Fibroblast of skin of left quadriceps (primary cell): ENCODE measurements around the gene MAD1L1.
"Not testable (repeated sequence)": the region's sequence is repeated elsewhere in the genome, so short reads cannot be mapped to it uniquely, and the experiment has no call there.

Source experiments
- DNase-seq, 2 experiments: peaks; one replicate each; pipeline ENCODE4 v3.0.0-alpha.2; 2013; ENCODE audit warnings: low read depth in 2 of 2

The MAD1L1 gene

DNA sequence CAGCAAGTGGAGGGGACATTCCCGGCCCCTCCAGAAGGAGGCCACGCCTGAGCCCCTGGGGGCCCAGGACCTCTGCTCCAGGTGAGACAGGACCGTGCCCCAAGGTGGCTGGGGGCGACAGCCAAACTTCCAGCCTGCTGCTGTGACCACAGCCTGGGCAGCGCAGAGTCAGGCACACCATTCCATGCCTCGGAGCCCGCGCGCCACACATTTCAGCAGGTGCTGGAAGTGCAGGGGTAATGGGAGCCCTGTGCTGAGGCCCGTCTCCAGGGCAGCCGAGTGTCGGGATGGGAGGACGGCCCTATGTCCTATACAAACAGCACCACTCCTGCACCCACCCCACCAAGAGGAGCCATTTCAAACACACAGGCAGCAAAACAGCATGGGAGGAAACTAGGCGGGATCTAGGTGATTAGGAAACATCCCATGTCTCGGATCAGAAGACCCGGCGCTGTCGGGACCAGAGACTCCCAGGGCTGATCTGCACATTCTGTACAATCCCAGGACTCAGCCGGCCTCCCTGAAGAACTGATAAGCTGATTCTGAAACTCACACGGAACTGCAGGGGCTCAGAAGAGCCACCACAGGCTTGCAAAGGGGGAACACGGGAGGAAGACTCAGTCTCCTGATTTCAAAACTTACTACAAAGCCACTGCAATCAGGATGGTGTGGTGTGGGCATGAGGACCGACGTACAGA, 290.4 kb downstream of the MAD1L1 start:
- DNase-seq, result no peak

DNA sequence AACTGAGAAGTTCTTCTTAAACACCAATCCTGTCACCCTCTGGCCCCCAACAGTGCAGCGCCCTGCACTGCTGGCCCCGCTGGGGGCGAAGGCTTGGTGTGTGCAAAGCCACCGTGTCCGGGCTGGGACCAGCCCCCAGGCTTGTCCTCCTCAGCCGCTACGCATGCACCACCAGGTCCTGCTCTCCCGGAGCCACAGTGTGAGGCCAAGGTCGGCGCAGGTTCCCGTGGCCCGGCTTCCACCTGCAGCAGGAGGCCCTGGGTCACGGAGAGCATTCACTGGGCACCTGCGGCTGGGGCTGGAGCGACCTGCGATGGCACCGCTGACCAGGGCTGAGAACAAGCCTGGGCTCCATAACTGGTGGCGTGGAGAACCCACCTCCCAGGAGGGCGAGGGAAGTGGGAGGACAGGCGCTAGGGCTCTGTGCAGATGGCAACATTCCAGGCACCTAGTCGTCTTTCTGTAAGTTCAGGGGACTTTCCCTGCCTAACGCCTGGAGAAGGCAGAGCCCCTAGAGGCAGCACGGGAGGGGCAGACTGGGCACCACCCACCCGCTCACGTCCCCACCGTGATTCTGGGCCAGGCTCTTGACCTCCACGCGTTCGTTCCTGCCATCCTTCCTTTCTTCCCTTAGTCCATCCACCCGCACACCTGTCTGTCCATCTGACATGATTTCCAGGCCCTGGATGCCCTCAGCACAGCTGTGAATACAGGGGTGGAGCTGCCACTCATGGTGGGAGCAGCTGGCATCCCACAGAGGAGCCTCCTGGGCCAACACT, 291.1 kb downstream of the MAD1L1 start:
- DNase-seq, result no peak

DNA sequence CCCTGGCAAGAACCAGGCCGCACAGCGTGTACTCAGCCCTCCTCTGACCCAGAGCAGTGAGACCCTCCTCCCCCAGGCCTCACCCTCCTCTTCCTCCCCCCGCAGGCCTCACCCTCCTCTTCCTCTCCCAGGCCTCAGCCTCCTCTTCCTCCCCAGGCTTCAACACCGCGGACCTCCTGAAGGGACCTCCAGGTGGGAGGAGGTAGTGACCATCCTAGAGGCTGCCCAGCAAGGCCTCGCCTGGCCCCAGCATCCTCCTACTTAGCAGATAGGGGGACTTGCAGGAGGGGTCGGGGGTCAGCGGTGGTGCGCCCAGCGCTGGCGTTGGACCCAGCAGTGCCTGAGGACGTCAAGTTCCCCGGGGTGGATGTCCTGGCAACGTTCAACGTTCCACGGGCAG, 291.9 kb downstream of the MAD1L1 start:
- DNase-seq, result no peak

DNA sequence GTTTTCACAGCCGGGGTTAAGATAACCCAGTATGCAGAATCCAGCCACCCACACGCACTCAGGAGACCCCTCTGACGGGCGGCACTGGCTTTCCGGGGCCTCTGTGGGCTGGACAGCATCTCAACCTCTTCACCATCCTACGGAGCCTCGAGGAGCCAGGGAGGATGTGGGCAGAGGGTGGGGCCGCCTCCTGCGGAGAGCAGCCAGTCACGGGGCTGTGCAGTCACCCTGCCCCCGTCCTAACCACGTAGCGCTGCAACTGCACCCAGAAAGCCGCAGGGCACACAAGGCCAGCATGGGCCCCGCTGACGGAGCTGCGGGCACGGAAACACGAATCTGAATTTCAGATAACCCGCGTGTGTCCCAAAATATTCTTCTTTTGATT, 292.4 kb downstream of the MAD1L1 start:
- DNase-seq, result no peak

DNA sequence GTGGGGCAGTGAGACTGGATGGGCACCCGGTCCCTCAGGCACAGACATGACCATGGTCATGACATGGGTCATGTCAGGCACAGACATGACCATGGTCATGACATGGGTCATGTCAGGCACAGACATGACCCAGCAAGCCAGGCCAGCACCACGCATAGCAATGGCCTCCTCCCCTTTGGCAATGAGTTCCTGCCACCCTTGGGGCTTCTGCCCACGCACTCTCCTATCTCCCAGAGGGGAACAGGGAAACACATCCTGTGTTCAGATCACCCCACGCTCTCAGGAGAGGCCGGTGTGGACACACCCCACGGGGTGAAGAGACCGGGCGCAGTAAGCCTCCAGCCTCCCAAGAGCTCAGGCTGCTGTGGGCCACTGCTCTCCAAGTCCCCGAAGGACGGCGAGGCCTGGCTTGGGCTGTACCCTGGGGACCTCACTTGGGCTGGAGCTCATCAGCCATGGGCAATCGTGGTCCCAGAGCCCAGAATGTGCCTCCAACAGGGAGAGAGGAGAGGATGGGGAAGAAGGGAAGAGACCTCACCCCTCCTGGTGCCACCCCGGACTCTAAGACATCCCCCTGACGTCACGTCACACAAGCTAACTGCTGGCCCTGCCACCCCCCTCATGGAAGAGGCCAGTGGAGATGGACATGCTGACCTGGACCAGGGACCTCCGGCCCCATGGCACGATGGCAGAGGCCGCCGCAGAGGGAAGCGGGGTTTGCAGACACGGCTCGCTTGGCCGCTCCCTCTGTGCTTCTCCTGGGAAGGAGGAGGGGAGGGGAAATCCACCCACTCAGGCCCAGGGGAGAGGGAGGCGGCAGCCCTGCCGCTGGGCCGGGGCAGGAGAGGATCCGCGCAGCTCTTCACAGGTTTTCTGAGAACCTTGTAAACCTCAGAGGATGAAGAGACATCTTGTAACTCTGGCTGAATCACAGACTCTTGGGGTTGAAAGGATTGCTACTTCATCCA, 293.0 kb downstream of the MAD1L1 start:
- no peak for DNase-seq

DNA sequence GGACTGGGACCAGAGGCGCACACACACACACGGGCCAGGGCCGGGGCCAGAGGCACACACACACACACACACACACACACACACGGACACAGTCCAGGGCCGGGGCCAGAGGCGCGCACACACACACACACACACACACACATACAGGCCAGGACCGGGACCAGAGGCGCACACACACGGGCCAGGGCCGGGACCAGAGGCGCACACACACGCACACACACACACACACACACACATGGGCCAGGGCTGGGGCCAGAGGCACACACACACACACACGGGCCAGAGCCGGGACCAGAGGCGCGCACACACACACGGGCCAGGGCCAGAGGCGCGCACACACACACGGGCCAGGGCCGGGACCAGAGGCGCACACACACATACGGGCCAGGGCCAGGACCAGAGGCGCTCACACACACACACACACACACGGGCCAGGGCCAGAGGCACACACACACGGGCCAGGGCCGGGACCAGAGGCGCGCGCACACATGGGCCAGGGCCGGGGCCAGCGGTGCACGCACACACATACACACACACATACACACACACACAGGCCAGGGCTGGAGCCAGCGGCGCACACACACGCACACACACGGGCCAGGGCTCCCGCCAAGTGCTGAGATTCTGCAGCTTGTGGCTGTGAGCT, 293.8 kb downstream of the MAD1L1 start:
- no peak for DNase-seq

DNA sequence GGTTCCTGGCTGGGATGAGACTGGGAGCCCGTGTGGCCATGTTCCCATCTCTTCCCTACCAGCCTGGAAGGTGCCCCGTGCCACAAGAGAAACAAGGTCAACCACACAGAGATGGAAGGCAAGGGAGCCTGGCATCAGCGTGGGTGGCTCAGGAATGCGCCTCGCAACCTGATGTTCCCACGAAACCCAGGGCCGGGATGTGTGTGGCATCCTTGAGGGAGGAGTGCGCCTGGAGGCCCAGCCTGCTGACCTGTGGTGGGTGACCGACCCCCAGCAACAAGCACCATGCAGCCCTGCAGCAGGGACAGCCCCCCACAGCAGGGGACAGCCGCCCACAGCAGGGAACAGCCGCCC, 295.5 kb downstream of the MAD1L1 start:
- DNase-seq, result no peak

DNA sequence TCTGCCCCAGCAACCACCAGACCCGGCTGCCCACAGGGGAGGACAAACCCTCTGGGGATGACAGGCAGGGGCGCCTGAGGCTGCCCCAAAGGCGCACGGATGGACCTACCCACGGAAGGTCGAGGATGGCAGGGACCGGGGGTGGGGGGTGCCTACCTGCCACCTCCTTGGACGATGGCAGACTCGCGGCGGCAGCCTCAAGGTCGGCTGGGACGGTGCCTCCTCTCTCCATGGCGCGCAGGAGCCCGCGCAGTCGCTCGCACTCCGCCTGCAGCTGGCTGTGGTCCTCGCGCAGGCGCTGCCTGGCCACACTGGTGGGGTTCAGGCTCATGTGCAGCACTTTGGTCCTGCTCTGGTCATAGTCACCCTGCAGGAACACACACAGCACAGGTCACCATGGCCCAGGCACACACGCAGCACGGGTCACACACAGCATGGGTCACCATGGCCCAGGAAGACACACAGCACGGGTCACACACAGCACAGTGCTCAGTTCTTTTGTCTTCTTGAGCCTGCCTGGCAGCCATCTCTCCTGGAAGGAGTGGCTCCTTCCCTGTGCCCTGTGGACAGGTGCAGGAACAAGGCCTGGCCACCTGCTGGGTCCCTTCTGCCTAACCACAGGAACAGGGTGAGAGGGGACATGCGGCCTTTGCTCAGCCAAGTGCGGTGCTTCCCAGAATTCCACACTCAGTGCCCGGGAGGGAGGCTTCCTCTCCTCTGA, 296.1 kb downstream of the MAD1L1 start:
- no peak for DNase-seq

DNA sequence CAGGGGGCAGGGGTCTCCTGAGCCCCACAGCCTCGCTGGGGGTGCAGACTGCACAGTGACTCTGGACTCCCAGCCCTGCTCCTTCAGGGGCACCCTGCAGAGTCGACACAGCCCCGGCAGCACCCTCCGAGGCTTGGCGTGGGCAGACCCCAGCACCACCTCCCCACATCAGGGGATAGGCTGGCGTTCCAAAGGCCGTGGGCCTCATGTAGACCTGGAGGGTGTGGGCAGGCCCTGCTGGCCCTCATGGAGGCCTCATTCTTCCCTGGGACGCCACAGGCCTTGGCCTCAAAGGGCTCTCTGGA, 296.8 kb downstream of the MAD1L1 start:
- DNase-seq, result no peak

DNA sequence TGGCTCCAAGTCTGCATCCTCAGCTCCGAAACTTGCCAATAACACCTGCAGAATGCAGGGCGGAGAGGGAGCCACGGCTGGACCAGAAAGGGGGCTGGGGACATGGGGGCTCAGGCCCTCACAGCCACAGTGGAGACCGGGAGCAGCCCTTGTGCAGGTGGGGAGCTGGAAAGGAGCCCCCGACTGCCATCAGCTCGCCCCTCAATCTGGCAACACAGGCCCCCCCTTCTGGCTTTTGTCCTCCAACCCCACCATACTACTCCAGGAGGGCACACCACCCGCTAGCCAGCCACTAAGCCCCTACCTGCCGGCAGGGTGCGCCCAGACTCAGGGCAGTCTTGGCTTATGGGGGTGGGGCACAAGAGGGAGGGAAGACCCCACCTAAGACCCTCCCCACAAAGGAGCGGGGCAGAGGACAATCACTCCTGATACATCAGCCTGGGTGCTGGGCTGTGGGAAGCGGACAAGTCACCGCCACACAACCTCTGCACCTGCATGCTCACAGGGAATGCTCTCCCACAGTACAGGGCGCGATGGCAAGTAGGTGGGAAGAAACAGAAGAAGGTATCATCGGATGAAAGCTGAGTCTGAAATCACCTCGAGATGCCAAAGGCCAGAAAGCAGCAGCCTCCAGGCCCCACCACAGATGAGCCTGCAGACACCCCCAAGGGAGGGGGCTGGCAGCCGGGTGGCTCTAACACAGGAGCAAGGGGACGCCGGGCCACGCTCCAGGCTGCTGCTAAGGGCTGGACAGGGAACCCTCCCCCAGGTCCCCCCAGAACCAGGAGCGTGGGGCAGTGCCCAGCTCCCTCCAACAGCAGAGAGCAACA, 297.4 kb downstream of the MAD1L1 start:
- DNase-seq, result no peak

DNA sequence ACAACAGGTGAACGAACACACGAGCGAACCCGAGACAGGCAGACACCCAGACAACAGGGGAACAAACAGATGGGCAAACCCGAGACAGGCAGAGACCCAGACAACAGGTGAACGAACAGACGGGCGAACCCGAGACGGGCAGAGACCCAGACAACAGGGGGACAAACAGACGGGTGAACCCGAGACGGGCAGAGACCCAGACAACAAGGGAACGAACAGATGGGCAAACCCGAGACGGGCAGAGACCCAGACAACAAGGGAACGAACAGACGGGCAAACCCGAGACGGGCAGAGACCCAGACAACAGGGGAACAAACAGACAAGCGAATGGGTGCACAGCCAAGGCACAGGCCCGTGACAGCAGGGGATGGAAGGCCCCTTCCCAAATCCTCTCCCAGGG, 298.0 kb downstream of the MAD1L1 start:
- DNase-seq, result no peak

DNA sequence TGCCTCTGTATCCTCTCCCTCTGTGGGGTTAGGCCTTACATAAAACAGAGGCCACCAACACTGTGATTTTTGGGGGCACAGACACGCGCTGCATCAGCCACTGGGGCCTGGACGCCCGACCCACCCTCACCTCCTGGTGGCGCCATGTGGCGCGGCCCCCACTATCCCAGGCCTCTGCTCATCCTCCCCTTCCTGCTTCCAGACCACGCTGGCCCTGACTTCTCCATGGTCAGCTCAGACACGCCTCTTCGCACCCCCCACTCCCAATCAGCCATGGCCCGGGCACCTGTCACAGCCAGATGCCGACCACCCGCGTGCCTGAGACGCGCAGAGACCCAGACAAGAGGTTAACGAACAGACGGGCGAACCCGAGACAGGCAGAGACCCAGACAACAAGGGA, 298.7 kb downstream of the MAD1L1 start:
- DNase-seq, result no peak

DNA sequence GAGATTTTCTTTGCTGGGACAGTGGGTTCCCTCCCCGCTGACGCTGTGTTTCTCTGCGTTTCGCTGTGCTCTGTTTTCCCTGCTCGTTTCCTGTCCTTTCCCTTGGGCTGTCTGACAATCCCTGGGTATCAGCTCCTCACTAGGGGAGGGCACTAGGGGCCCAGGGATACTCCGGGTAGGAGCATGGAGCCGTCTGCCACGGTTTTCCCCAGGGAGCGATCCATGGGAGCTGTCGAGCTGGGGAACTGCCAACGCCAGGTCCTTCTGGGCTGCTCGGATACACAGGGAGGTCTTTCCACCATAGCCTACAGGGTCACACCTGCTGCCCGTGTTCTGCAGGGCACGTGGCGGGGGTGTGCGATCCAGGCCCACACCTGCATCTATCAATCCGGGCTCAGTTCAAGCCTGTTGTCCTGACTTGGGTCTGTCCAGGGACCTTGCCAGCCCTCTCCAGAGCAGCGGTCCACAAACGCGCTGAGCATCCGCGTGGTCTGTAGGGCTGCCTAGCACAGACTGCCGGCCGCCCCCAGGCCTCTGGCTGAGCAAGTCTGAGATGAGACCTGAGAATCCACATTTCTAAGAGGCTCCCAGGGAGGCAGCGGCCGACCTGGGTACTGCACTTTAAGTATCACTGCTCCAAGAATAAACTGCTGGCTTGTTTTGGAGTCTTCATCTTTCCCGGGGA, 299.5 kb downstream of the MAD1L1 start:
- no peak for DNase-seq

DNA sequence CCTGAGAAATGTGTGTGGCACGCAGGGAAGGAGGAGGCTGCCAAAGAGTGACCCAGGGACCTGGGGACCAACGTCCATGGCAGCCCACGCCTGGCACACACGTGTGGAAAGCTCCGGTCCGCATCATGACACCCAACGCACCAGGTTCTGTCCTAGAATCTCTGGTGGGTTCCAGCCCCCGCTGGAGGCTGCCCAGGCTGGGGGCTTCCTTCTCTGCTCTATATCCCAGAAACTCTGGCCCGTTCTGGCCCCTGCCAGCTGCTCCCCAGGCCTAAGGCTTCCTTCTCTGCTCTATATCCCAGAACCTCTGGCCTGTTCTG, 300.8 kb downstream of the MAD1L1 start:
- DNase-seq, result no peak

DNA sequence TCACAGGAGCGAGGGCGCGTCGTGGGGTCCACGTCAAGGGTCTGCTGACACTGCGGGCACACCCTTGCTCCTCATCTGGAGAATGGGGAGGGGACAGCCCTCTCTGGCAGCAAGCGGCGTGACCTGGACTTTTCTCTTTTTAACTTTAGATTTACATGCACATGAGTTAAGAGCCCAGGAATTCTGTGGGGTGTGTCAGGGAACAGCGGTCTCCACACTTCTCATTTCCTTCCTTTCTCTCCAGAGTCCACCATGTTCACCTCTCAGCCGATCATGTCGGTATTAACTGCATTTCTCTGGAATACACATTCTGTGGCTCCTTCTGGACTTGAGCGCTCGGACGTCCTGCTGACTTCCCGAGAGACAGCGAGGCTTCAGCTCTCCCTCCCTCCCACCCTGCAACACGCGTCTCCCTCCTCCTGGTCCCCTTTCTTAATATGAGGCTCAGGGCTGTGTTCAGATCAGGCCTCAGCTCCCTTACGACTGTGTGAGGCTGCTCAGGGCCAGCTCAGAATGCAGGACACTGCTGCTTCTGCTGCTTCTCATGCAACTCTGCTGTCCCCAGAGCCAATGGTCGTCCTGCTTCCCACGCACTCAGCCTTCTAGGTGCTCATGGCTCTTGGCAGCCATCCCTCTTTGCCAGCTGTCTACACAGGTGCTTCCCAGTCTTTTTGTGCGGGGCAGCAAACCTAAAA, 301.3 kb downstream of the MAD1L1 start:
- DNase-seq, result no peak

DNA sequence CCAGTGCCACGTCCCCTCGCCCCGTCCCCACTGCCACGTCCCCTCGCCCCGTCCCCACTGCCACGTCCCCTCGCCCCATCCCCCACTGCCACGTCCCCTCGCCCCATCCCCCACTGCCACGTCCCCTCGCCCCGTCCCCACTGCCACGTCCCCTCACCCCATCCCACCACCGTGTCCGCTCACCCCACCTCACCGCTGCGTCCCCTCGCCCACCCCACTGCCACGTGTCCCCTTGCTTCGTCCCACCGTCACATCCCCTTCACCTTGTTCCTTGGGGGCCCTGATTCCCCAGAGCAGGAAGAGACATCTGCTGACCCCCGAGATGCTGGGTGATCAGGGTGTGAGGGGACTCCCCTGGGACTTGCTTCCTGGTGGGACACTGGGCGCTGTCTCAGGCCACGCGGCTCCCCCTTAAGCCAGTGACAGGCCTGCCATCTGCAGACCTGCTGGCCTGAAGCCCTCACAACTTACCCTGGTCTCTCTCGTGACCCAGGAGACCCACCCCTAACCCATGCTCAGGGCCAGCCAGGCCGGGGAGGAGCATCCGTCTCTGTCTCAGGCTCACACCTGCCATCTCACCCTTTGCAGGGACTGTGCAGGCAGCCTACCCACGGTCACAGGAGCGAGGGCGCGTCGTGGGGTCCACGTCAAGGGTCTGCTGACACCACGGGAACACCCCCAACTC, 302.2 kb downstream of the MAD1L1 start:
- no peak for DNase-seq

DNA sequence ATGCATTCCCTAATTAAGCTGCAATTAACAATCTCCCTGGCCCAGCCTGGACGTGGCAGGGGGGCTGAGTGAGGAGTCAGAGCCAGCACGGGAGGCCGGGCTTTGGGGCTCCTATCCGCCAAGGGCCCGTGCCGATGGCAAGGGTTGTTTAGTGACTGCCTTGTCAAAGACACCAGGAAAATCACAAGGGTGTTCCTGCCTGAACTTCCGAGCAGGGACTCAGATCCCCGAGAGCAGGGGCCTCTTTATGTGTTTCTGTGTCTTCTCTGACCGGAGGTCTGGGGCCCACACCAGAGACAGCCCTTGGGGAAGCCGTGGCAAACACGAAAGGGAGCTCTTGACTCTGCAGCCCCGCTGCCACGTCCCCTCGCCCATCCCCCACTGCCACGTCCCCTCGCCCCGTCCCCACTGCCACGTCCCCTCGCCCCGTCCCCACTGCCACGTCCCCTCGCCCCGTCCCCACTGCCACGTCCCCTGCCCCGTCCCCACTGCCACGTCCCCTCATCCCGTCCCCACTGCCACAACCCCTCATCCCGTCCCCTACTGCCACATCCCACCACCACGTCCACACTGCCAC, 303.3 kb downstream of the MAD1L1 start:
- not testable (repeated sequence) for DNase-seq

DNA sequence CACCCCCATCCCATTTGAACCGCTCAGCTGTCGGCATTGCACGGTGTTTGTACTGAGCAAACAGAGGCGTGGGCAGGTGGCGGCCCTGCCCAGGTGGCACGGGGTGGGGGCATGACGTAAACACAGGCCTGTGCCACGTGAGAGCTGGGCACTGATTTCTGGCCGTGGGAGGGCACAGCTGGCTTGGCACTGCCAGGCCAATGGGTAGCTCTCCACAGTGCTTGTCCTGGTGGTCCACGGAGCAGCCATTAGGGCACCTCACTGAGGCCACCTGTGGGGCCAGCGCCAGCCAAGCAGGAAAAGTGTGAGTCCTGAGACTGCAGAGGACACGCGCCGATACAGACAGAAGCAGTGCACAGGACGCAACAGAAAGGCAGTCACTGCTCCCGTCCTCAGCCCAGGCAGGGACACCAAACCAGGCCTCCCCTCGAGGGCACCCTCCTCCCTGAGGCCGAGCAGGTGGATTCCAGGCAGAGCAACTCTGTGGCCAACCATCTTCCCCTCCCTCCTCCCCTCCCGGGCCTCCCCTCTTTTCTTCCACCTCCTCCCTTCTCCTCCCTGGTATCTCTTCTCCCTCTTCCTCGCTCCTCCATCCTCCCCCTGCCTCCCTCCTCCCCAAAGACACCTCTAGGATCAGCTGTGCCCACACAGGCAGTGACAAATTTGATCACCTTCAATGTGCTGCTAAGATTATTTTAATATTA, 303.9 kb downstream of the MAD1L1 start:
- no peak for DNase-seq
